Naive B cell (primary cell): ENCODE results near the gene SLC23A1. TPM values are rescaled to one million over a fixed set of nuclear protein-coding genes. Genes with fewer than 3 reads are reported as not detected.

Experiments
- ATAC-seq, 2 donors: fragments of 150-1000 bp; cut with Tn5 transposase; 2 replicates each; pipeline ENCODE4 v1.10.0; 2021; ENCODE audit warnings: low read depth in 2 of 2, mild to moderate bottlenecking in 2 of 2, moderate library complexity in 2 of 2
- DNase-seq: peaks from one replicate; pipeline ENCODE4 v3.0.0; 2022
- H3K27ac Mint-ChIP-seq, 6 donors: one replicate each; pipeline ENCODE4 v1.8.0; 2020 to 2022; ENCODE audit warnings: mild to moderate bottlenecking in 6 of 6, mixed read lengths in 6 of 6, moderate library complexity in 5 of 6, inconsistent platforms in 2 of 6
- H3K27me3 Mint-ChIP-seq, 3 donors: one replicate each; pipeline ENCODE4 v1.8.0; 2021 to 2022; ENCODE audit warnings: mixed read lengths in 3 of 3, mild to moderate bottlenecking in 1 of 3
- H3K36me3 Mint-ChIP-seq, 2 donors: one replicate each; pipeline ENCODE4 v1.8.0; 2020 to 2022; ENCODE audit warnings: mixed read lengths in 2 of 2, inconsistent platforms in 1 of 2, mild to moderate bottlenecking in 1 of 2
- H3K4me1 Mint-ChIP-seq, 3 donors: one replicate each; pipeline ENCODE4 v1.8.0; 2020 to 2022; ENCODE audit warnings: mixed read lengths in 3 of 3, inconsistent platforms in 1 of 3, mild to moderate bottlenecking in 1 of 3, moderate library complexity in 1 of 3
- H3K4me3 Mint-ChIP-seq, 8 donors: one replicate each; pipeline ENCODE4 v1.8.0; 2020 to 2022; ENCODE audit warnings: mild to moderate bottlenecking in 8 of 8, mixed read lengths in 8 of 8, moderate library complexity in 8 of 8, inconsistent platforms in 2 of 8
- H3K9me3 Mint-ChIP-seq, 7 donors: one replicate each; pipeline ENCODE4 v1.8.0; 2020 to 2022; ENCODE audit warnings: mixed read lengths in 7 of 7, mild to moderate bottlenecking in 5 of 7, inconsistent platforms in 2 of 7, moderate library complexity in 1 of 7
- polyA plus RNA-seq, 6 donors: library from polyadenylated mRNA; unstranded; fragments of 300-500 nt; fragmentation: Illumina TruSeq; gene quantifications; one replicate each; pipeline ENCODE4 v1.2.3, GENCODE V29; 2021; ENCODE audit warnings: low read depth in 6 of 6

SLC23A1 gene
- polyA plus RNA-seq, 6 donors from 2014 or later = 0.13 to 0.57 (median 0.49) TPM; not detected in 3

DNA sequence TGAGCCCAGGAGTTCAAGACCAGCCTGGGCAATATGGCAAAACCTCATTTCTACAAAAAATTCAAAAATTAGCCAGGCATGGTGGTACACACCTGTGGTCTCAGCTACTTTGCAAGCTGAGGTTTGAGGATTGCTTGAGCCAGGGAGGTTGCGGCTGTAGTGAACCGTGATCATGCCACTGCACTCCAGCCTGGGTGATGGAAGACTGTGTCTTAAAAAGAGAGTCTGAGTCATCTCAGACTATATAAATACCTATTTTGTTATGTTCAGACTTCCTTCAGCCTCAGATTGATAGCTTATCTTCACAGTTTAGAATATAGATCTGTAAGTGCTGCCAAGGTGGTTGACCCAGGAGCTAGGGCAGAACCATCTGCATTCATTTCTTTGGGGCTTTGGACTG is 43.0 kb downstream of the SLC23A1 start:
- Mint-ChIP-seq H3K4me1 (peaks cover 31 to 46% (median 46%) of the 10 kb centered on the region in 3 donors), H3K27me3 (no peaks in the 10 kb centered on the region)
- ATAC-seq = no peak

DNA sequence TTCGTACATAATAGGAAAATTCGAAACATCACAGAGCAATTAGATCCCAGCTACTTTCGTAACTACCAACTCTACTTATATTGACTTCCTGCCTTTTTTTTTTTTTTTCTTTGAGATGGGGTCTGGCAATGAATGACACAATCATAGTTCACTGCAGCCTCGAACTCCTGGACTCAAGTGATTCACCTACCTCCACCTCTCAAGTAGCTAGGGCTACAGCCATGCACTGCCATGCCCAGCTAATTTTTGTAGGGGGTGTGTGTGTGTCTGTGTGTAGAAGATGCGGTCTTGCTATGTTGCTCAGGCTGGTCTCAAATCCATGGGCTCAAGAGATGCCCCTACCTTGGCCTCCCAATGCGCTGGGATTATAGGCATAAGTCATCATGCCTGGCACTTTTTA is 47.3 kb downstream of the SLC23A1 start:
- Mint-ChIP-seq H3K27ac (peak overlapping the region in 5 of 6 donors; percentile 38 to 92 (median 60)), H3K4me1 (peaks cover 4 to 9% (median 7%) of the 10 kb centered on the region in 3 donors), H3K4me3 (peak overlapping the region in 1 of 8 donors; percentile 66), H3K27me3 (no peaks in the 10 kb centered on the region), H3K36me3 (peaks cover 0 to 6% of the 10 kb centered on the region in 2 donors), H3K9me3 (no peaks in the 10 kb centered on the region)
- peak in 1 of 2 donors; percentile 5 for ATAC-seq
- DNase-seq = no peak

More for the DNA sequence above, 43.0 kb downstream of the SLC23A1 start:
- DNase-seq = no peak
- no peaks in the 10 kb centered on the region for H3K9me3 Mint-ChIP-seq
- H3K36me3 Mint-ChIP-seq = peaks cover 0 to 7% of the 10 kb centered on the region in 2 donors
- no peak overlapping the region for H3K27ac Mint-ChIP-seq
- peak overlapping the region in 4 of 8 donors; percentile 2 to 96 (median 14) for H3K4me3 Mint-ChIP-seq

Other genes with a start within 250 kb of the SLC23A1 start
- 10 to 100 TPM in 5 of 6 donors, 1 to 10 TPM in 1; 9.1 to 18.7 (median 13.6) TPM for gene SIL1, start 184.9 kb downstream of the SLC23A1 start, polyA plus RNA-seq
- gene MATR3, start 89.6 kb downstream of the SLC23A1 start, polyA plus RNA-seq = 100 to 1,000 TPM; 370 to 439 (median 392) TPM
- gene PAIP2, start 41.4 kb downstream of the SLC23A1 start, polyA plus RNA-seq = 100 to 1,000 TPM; 348 to 544 (median 403) TPM
- 100 to 1,000 TPM in 1 of 6 donors, 10 to 100 TPM in 5; 49.7 to 105 (median 88.1) TPM for gene MZB1, start 6.6 kb upstream of the SLC23A1 start, polyA plus RNA-seq
- 1 to 10 TPM in 3 of 6 donors, under 1 TPM in 3; 0.67 to 2.5 (median 1.1) TPM for gene PROB1, start 11.8 kb upstream of the SLC23A1 start, polyA plus RNA-seq
- gene SPATA24, start 20.8 kb upstream of the SLC23A1 start, polyA plus RNA-seq = 10 to 100 TPM in 1 of 6 donors, 1 to 10 TPM in 5; 3.3 to 10.5 (median 5.5) TPM
- gene DNAJC18, start 56.2 kb upstream of the SLC23A1 start, polyA plus RNA-seq = 10 to 100 TPM in 1 of 6 donors, 1 to 10 TPM in 4, not detected in 1; 4.3 to 10.0 (median 4.8) TPM
- not detected for gene ECSCR, start 79.4 kb upstream of the SLC23A1 start, polyA plus RNA-seq
- gene SMIM33, start 87.7 kb upstream of the SLC23A1 start, polyA plus RNA-seq = not detected
- gene STING1, start 99.5 kb upstream of the SLC23A1 start, polyA plus RNA-seq = 1 to 10 TPM in 2 of 6 donors, under 1 TPM in 4; 0.32 to 3.1 (median 0.81) TPM
- gene UBE2D2, start 178.0 kb upstream of the SLC23A1 start, polyA plus RNA-seq = 100 to 1,000 TPM; 374 to 562 (median 427) TPM